Ovary (tissue), 3 donors: ENCODE measurements around the gene ROBO2.

Experiments used
- CTCF ChIP-seq, 3 donors: fragments of 450-650 bp in 2 of 3; fragments of 200-600 bp in 1 of 3; IDR thresholded peaks; one replicate each; pipeline versions ENCODE4 v1.5.1 to v1.8.0; 2016 to 2022; ENCODE audit warnings: antibody characterized with exemption in 3 of 3, mild to moderate bottlenecking in 1 of 3
- EP300 ChIP-seq: sonication (generic); formaldehyde crosslinking; IDR thresholded peaks from one replicate; pipeline ENCODE4 v1.6.1; 2017; ENCODE audit warnings: antibody characterized with exemption
- POLR2A ChIP-seq: fragments of 450-650 bp; IDR thresholded peaks from one replicate; pipeline ENCODE4 v1.6.1; 2017; ENCODE audit warnings: antibody characterized with exemption, mild to moderate bottlenecking, moderate library complexity
- donor health status: DM: no; HTN: no; CAD: no.

- TF ChIP-seq CTCF (IDR thresholded peaks at IDR 0.05): no peak
- no peak for TF ChIP-seq POLR2A
- TF ChIP-seq EP300: no peak
These were observed 248.4 kb downstream of the ROBO2 start for GRCh38 chr3:77288348-77288747.
